Keratinocyte (primary cell): Measurements from ENCODE around the gene RAMACL.

Experiments
- CTCF ChIP-seq, 3 experiments: IDR thresholded peaks in 1 of 3; conservative IDR thresholded peaks in 1 of 3; optimal IDR thresholded peaks in 1 of 3; 2 replicates in 2 of 3; 3 replicates in 1 of 3; pipeline versions ENCODE3 to v1.5.1; 2011; ENCODE audit warnings: low read length in 3 of 3, mild to moderate bottlenecking in 3 of 3, moderate library complexity in 2 of 3, control low read depth in 1 of 3, inconsistent platforms in 1 of 3; ENCODE audit not compliant: insufficient read depth in 2 of 3; ENCODE audit errors: extremely low read depth in 1 of 3
- EZH2 ChIP-seq: IDR thresholded peaks from one replicate; pipeline ENCODE4 v1.6.1; 2012; ENCODE audit warnings: inconsistent platforms, mild to moderate bottlenecking, low read length, moderate library complexity

- TF ChIP-seq CTCF (optimal IDR thresholded peaks at IDR 0.05 in 1 of 3, IDR thresholded peaks at IDR 0.05 in 1 of 3, conservative IDR thresholded peaks at IDR 0.05 in 1 of 3; ENCODE audit: extremely low read depth in 1 of 3, insufficient read depth in 2 of 3, low read length in 3 of 3) = no peak
- no peak for TF ChIP-seq EZH2
Observed at GRCh38 chr6:166623318-166623717, 36.8 kb upstream of the RAMACL start.
